H9 (cell line): ENCODE data around the gene DTNBP1. TPM values are rescaled to one million over a fixed set of nuclear protein-coding genes. Genes with fewer than 3 reads are reported as not detected.

Experiments
- DNase-seq: peaks from one replicate; pipeline ENCODE4 v3.0.0-alpha.2; 2017
- H2AFZ ChIP-seq: one replicate; pipeline ENCODE4 v1.6.1; 2013; ENCODE audit warnings: mild to moderate bottlenecking, low read length, control low read depth, moderate library complexity
- H2AK5ac ChIP-seq: 2 replicates; pipeline ENCODE4 v1.6.1; 2013; ENCODE audit warnings: low read length, control low read depth, mixed read lengths; ENCODE audit not compliant: insufficient read length
- H2BK120ac ChIP-seq: one replicate; pipeline ENCODE4 v1.6.1; 2013; ENCODE audit warnings: low read depth, mild to moderate bottlenecking, low read length, control low read depth, inconsistent platforms; ENCODE audit not compliant: poor library complexity, severe bottlenecking
- H2BK12ac ChIP-seq: 2 replicates; pipeline ENCODE4 v1.6.1; 2013; ENCODE audit warnings: low read length, control low read depth, mixed read lengths, low read depth; ENCODE audit not compliant: insufficient read length
- H2BK15ac ChIP-seq: 2 replicates; pipeline ENCODE4 v1.6.1; 2013; ENCODE audit warnings: low read depth, low read length, control low read depth
- H2BK20ac ChIP-seq: one replicate; pipeline ENCODE4 v1.6.1; 2013; ENCODE audit warnings: low read depth, mild to moderate bottlenecking, low read length, control low read depth, inconsistent platforms; ENCODE audit not compliant: poor library complexity, severe bottlenecking
- H2BK5ac ChIP-seq: 2 replicates; pipeline ENCODE4 v1.6.1; 2013; ENCODE audit warnings: low read length, control low read depth, mixed read lengths; ENCODE audit not compliant: insufficient read length
- H3K14ac ChIP-seq: 2 replicates; pipeline ENCODE4 v1.6.1; 2013; ENCODE audit warnings: low read length, control low read depth; ENCODE audit not compliant: insufficient read depth
- H3K18ac ChIP-seq: 2 replicates; pipeline ENCODE4 v1.6.1; 2013; ENCODE audit warnings: low read depth, mild to moderate bottlenecking, mixed read lengths, low read length, control low read depth; ENCODE audit not compliant: insufficient read length
- H3K23ac ChIP-seq: 2 replicates; pipeline ENCODE4 v1.6.1; 2013; ENCODE audit warnings: low read length, control low read depth, mixed read lengths, low read depth; ENCODE audit not compliant: insufficient read length
- H3K23me2 ChIP-seq: 2 replicates; pipeline ENCODE4 v1.6.1; 2013; ENCODE audit warnings: low read depth, mild to moderate bottlenecking, mixed read lengths, low read length, control low read depth; ENCODE audit not compliant: insufficient read length, poor library complexity, severe bottlenecking
- H3K27ac ChIP-seq: 2 replicates; pipeline ENCODE4 v1.5.1; 2013; ENCODE audit warnings: low read length, control low read depth, mixed read lengths, low read depth; ENCODE audit not compliant: insufficient read length
- H3K27me3 ChIP-seq: 2 replicates; pipeline ENCODE4 v1.6.1; 2013; ENCODE audit warnings: low read length, control low read depth, inconsistent platforms; ENCODE audit not compliant: insufficient read depth
- H3K4ac ChIP-seq: 2 replicates; pipeline ENCODE4 v1.6.1; 2013; ENCODE audit warnings: low read depth, mild to moderate bottlenecking, control low read depth, inconsistent platforms, low read length, moderate library complexity
- H3K4me1 ChIP-seq: 2 replicates; pipeline ENCODE4 v1.6.1; 2013; ENCODE audit warnings: low read length, control low read depth, inconsistent platforms; ENCODE audit not compliant: insufficient read depth
- H3K4me2 ChIP-seq: 2 replicates; pipeline ENCODE4 v1.6.1; 2013; ENCODE audit warnings: low read length, control low read depth, mixed read lengths; ENCODE audit not compliant: insufficient read length, insufficient read depth
- H3K56ac ChIP-seq: 2 replicates; pipeline ENCODE4 v1.6.1; 2013; ENCODE audit warnings: low read depth, mild to moderate bottlenecking, mixed read lengths, low read length, control low read depth; ENCODE audit not compliant: insufficient read length
- H3K79me1 ChIP-seq: 2 replicates; pipeline ENCODE4 v1.6.1; 2013; ENCODE audit warnings: low read depth, mild to moderate bottlenecking, moderate library complexity, low read length, control low read depth, inconsistent platforms; ENCODE audit not compliant: insufficient read depth, poor library complexity, severe bottlenecking
- H3K79me2 ChIP-seq: 2 replicates; pipeline ENCODE4 v1.6.1; 2013; ENCODE audit warnings: low read length, control low read depth, inconsistent platforms; ENCODE audit not compliant: insufficient read depth
- H3K9ac ChIP-seq: 2 replicates; pipeline ENCODE4 v1.6.1; 2013; ENCODE audit warnings: low read length, control low read depth, mixed read lengths; ENCODE audit not compliant: insufficient read length; ENCODE audit errors: extremely low read depth
- H3K9me3 ChIP-seq: one replicate; pipeline ENCODE4 v1.6.1; 2013; ENCODE audit warnings: low read depth, low read length, inconsistent platforms; ENCODE audit not compliant: control insufficient read depth
- H3T11ph ChIP-seq: one replicate; pipeline ENCODE4 v1.6.1; 2013; ENCODE audit warnings: mild to moderate bottlenecking, low read length, control low read depth, inconsistent platforms
- H4K20me1 ChIP-seq: one replicate; pipeline ENCODE4 v1.6.1; 2013; ENCODE audit not compliant: control insufficient read depth, insufficient read length, insufficient read depth
- H4K5ac ChIP-seq: 2 replicates; pipeline ENCODE4 v1.6.1; 2013; ENCODE audit warnings: low read depth, mild to moderate bottlenecking, mixed read lengths, low read length, control low read depth; ENCODE audit not compliant: insufficient read length
- H4K8ac ChIP-seq: replicated peaks from 2 replicates; pipeline ENCODE4 v1.6.1; 2013; ENCODE audit warnings: low read length, control low read depth, mixed read lengths, low read depth; ENCODE audit not compliant: insufficient read length
- H4K91ac ChIP-seq: 2 replicates; pipeline ENCODE4 v1.6.1; 2013; ENCODE audit warnings: low read depth, mild to moderate bottlenecking, moderate library complexity, mixed read lengths, low read length, control low read depth; ENCODE audit not compliant: insufficient read length
- H3K27ac Mint-ChIP-seq, 3 experiments: 2 replicates in 2 of 3; 3 replicates in 1 of 3; pipeline ENCODE4 v1.8.0; 2020 to 2021; ENCODE audit warnings: mixed read lengths in 3 of 3, mild to moderate bottlenecking in 1 of 3, moderate library complexity in 1 of 3
- H3K27me3 Mint-ChIP-seq: 2 replicates; pipeline ENCODE4 v1.8.0; 2021; ENCODE audit warnings: low read depth, mild to moderate bottlenecking, moderate library complexity, mixed read lengths
- H3K36me3 Mint-ChIP-seq, 3 experiments: 2 replicates in 2 of 3; 3 replicates in 1 of 3; pipeline ENCODE4 v1.8.0; 2020 to 2021; ENCODE audit warnings: low read depth in 3 of 3, mixed read lengths in 3 of 3; ENCODE audit not compliant: insufficient read depth in 1 of 3
- H3K4me1 Mint-ChIP-seq, 2 experiments: 2 replicates each; pipeline ENCODE4 v1.8.0; 2020; ENCODE audit warnings: mixed read lengths in 2 of 2
- H3K4me3 Mint-ChIP-seq, 2 experiments: 2 replicates in 1 of 2; 3 replicates in 1 of 2; pipeline ENCODE4 v1.8.0; 2020 to 2021; ENCODE audit warnings: mild to moderate bottlenecking in 2 of 2, mixed read lengths in 2 of 2, moderate library complexity in 1 of 2
- H3K9me3 Mint-ChIP-seq, 2 experiments: 2 replicates in 1 of 2; 3 replicates in 1 of 2; pipeline ENCODE4 v1.8.0; 2020; ENCODE audit warnings: mild to moderate bottlenecking in 2 of 2, mixed read lengths in 2 of 2, moderate library complexity in 1 of 2
- WGBS: extraction: QIAGEN DNeasy Blood & Tissue Kit; methylation state at CpG from one replicate; pipeline ENCODE4 v1.1.7; 2013; ENCODE audit warnings: missing lambda C conversion rate, low lambda C conversion rate, mixed read lengths; ENCODE audit not compliant: insufficient read length; ENCODE audit errors: extremely low coverage; 5-methylcytosine and 5-hydroxymethylcytosine counted together
- total RNA-seq: library from RNA; stranded (reverse); gene quantifications from 2 replicates; pipeline ENCODE4 v1.2.1, GENCODE V29; 2021
- TF ChIP-seq, protein P1 (sequence below): fragments of 200-600 bp; sonication (generic); conservative IDR thresholded peaks from 3 replicates; pipeline ENCODE4 v1.8.0; 2021; ENCODE audit warnings: antibody characterized with exemption, mild to moderate bottlenecking

The DTNBP1 gene
- total RNA-seq, 1 experiment from 2014 or later, result 12.9 TPM

- Mint-ChIP-seq H3K36me3 (peaks cover 1 to 11% (median 2%) of the 10 kb centered on the region in 3 experiments; a peak in 5 of 7 replicates), H3K9me3 (no peaks in the 10 kb centered on the region), H3K27me3 (no peaks in the 10 kb centered on the region), H3K4me3 (no peak overlapping the region), H3K27ac (peak overlapping the region; percentile 1 to 41 (median 4); a peak in 3 of 7 replicates), H3K4me1 (peaks cover 72 to 73% of the 10 kb centered on the region in 2 experiments)
- Histone ChIP-seq H3K18ac (no peak overlapping the region), H3K9me3 (no peaks in the 10 kb centered on the region), H3K4me2 (no peak overlapping the region), H3K27ac (no peak overlapping the region), H3K27me3 (no peaks in the 10 kb centered on the region), H4K91ac (no peak overlapping the region), H3K9ac (no peak overlapping the region), H4K8ac (no peak overlapping the region), H4K5ac (no peak overlapping the region), H2BK5ac (no peak overlapping the region), H2BK120ac (no peak overlapping the region), H3T11ph (no peak overlapping the region), H2BK12ac (no peak overlapping the region), H3K23ac (no peak overlapping the region), H3K23me2 (no peaks in the 10 kb centered on the region), H3K56ac (no peak overlapping the region), H2AFZ (no peak overlapping the region), H2BK20ac (no peak overlapping the region), H2BK15ac (no peak overlapping the region), H2AK5ac (no peak overlapping the region), H3K4ac (no peak overlapping the region), H3K79me1 (peaks cover 10% of the 10 kb centered on the region), H4K20me1 (no peaks in the 10 kb centered on the region), H3K4me1 (peaks cover 9% of the 10 kb centered on the region), H3K79me2 (peaks cover 66% of the 10 kb centered on the region; the same call in 1 of the 2 replicates), H3K14ac (no peak overlapping the region)
- no peak for DNase-seq
- TF ChIP-seq, protein P1, sequence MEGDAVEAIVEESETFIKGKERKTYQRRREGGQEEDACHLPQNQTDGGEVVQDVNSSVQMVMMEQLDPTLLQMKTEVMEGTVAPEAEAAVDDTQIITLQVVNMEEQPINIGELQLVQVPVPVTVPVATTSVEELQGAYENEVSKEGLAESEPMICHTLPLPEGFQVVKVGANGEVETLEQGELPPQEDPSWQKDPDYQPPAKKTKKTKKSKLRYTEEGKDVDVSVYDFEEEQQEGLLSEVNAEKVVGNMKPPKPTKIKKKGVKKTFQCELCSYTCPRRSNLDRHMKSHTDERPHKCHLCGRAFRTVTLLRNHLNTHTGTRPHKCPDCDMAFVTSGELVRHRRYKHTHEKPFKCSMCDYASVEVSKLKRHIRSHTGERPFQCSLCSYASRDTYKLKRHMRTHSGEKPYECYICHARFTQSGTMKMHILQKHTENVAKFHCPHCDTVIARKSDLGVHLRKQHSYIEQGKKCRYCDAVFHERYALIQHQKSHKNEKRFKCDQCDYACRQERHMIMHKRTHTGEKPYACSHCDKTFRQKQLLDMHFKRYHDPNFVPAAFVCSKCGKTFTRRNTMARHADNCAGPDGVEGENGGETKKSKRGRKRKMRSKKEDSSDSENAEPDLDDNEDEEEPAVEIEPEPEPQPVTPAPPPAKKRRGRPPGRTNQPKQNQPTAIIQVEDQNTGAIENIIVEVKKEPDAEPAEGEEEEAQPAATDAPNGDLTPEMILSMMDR, result no peak
- whole genome bisulfite sequencing, result no CpG with 5 or more reads among the region's 10 CpGs
These were observed 181.2 kb downstream of the DTNBP1 start for GRCh38 chr6:15481390-15482291.
